Measurements from ENCODE around the gene RALGAPA2.

DNA sequence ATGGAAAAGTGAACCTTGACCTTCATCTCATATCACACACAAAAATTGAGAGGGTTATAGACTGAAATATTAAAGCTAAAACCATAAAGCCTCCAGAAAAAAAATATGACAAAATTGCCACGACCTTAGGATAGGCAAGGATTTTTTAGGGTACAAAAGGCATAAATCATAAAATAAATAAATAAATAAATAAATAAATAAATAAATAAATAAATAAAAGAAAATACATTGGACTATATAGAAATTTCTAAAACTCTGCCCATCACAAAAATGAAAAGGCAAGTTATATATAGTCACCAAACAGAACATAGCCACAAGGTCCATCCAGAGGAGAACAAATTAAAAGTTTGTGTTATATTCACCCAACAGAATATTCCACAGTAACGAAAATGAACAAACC, 235.9 kb downstream of the RALGAPA2 start:
- TF ChIP-seq, protein P1, sequence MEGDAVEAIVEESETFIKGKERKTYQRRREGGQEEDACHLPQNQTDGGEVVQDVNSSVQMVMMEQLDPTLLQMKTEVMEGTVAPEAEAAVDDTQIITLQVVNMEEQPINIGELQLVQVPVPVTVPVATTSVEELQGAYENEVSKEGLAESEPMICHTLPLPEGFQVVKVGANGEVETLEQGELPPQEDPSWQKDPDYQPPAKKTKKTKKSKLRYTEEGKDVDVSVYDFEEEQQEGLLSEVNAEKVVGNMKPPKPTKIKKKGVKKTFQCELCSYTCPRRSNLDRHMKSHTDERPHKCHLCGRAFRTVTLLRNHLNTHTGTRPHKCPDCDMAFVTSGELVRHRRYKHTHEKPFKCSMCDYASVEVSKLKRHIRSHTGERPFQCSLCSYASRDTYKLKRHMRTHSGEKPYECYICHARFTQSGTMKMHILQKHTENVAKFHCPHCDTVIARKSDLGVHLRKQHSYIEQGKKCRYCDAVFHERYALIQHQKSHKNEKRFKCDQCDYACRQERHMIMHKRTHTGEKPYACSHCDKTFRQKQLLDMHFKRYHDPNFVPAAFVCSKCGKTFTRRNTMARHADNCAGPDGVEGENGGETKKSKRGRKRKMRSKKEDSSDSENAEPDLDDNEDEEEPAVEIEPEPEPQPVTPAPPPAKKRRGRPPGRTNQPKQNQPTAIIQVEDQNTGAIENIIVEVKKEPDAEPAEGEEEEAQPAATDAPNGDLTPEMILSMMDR (IDR thresholded peaks at IDR 0.05; ENCODE audit: insufficient read depth, low read length, poor library complexity, severe bottlenecking), result no peak
- TF ChIP-seq EZH2phosphoT487 (conservative IDR thresholded peaks at IDR 0.05; ENCODE audit: low read length), result no peak
